ENCODE data around the gene RPIA. TPM values are rescaled to one million over a fixed set of nuclear protein-coding genes. Genes with fewer than 3 reads are reported as not detected.

The RPIA gene
- polyA plus RNA-seq, 3 donors, result 30.0 to 34.0 (median 33.7) TPM

GRCh38 chr2:88711897-88712296 lies 20.4 kb downstream of the RPIA start:
- DNase-seq (ENCODE audit: extremely low read depth in 1 of 11, low read depth in 9 of 11, low spot score in 4 of 11), result no peak

DNA sequence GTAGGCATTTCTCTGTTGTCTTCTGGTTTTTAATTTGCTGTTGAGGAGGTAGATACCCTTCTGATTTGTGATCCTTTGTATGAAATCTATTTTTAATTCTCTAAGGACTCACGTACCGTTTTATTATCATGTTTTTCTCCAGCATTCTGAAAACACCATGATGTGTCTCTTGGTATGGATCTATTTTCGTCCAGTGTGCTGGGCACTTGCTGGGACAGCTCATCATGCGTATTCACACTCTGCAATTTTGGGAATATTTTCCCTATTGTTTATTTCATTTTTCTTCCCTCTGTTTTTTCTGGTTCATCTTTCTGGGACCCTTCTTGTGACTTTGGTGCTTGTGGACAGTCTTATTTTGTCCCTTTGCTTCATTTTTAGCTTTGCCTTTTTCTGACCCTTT lies 21.9 kb downstream of the RPIA start:
- no peak for DNase-seq (ENCODE audit: extremely low read depth in 1 of 11, low read depth in 9 of 11, low spot score in 4 of 11)

GRCh38 chr2:88714667-88715066 lies 23.2 kb downstream of the RPIA start:
- no peak for DNase-seq (ENCODE audit: extremely low read depth in 1 of 11, low read depth in 9 of 11, low spot score in 4 of 11)

- DNase-seq (ENCODE audit: extremely low read depth in 1 of 11, low read depth in 9 of 11, low spot score in 4 of 11), result no peak
Measured at GRCh38 chr2:88720399-88720798, 28.9 kb downstream of the RPIA start.

DNA sequence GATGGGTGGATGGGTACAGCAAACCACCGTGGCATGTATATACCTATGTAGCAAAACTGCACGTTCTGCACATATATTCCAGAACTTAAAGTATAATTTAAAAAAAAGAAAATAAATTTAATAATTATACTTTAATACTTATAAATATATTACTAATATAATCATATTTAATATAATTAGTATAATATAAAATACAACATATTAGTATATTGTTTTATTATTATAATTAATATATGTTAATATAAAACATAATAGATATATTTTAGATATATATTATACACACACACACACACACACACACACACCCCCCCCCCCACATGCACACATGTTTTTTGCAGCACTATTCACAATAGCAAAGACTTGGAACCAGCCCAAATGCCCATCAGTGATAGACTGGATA lies 29.8 kb downstream of the RPIA start:
- DNase-seq (ENCODE audit: extremely low read depth in 1 of 11, low read depth in 9 of 11, low spot score in 4 of 11), result no peak

DNA sequence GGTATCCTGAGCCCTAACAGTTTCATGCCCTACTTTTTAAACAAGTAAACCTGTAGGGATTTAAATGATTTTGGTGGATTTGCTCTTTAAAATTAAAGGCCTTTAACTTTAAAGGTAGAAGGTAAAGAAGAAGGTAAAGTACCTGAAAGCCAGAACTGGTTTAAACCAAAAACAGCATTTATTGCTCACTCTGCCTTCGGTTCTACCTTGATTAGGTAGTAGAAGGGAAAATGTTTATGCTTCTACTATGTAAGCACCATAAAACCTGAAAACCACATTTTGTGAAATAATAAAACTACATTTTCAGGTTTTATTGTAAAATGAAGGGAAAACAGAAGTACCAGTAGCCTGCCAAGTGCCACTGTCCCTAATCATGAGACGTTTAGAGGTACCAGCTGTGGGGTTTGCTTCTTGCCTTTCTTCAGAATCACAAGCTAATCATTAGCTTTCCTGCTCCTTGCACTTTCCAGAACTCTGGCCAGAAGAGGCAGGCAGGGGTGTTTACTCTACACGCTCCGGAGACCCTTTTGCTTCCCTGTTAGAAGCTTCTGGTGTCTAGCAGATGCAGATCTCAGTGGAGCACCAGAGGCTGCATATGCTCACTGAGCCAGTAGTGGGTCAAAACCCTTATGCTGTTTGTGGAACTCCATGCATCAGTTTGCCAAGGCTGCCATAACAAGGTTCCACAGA lies 33.3 kb downstream of the RPIA start:
- peak in 3 of 11 donors; percentile 22 to 33 (median 29) for DNase-seq (ENCODE audit: extremely low read depth in 1 of 11, low read depth in 9 of 11, low spot score in 4 of 11)

- no peak for DNase-seq (ENCODE audit: extremely low read depth in 1 of 11, low read depth in 9 of 11, low spot score in 4 of 11)
Measured at GRCh38 chr2:88729061-88729745, 37.7 kb downstream of the RPIA start.

GRCh38 chr2:88733155-88733902 lies 41.9 kb downstream of the RPIA start:
- no peak for DNase-seq (ENCODE audit: extremely low read depth in 1 of 11, low read depth in 9 of 11, low spot score in 4 of 11)

- DNase-seq (ENCODE audit: extremely low read depth in 1 of 11, low read depth in 9 of 11, low spot score in 4 of 11), result no peak
Measured at GRCh38 chr2:88735133-88735532, 43.7 kb downstream of the RPIA start.

DNA sequence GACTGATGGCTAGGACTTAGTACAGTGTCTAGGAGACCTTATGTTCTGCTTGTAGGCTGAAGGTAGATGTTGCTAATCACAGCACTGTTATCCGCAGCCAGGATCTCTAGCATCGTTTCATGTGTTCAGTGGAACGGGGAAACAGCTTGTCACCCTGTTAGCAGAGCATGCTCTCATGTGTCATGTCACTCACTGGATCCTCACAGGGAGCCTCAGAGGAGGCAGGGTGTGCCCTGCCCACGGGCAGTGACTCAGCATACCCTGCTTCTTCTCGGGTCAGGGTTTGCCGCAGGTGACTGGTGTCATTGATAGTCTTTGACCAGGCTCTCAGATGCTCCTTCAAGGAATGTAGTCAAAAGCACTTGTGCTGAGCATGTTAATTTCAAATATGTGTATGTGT lies 44.4 kb downstream of the RPIA start:
- DNase-seq (ENCODE audit: extremely low read depth in 1 of 11, low read depth in 9 of 11, low spot score in 4 of 11), result no peak

DNA sequence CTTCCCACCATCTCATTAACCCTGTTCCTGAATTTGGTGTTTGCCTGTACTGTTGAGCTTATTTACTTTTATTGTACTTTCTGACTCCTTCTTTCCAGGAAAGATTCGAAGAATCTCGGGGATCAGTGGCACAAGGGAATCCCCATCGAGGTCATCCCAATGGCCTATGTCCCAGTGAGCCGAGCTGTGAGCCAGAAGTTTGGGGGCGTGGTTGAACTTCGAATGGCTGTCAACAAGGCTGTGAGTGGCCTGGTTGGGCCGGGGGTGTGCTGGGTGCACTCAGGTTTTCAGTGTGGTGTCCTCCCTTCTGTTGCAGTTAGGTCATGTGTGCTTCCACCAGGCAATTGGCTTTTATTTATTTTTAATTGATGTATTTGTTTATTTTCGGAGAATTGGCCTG lies 45.0 kb downstream of the RPIA start:
- DNase-seq (ENCODE audit: extremely low read depth in 1 of 11, low read depth in 9 of 11, low spot score in 4 of 11), result no peak

DNA sequence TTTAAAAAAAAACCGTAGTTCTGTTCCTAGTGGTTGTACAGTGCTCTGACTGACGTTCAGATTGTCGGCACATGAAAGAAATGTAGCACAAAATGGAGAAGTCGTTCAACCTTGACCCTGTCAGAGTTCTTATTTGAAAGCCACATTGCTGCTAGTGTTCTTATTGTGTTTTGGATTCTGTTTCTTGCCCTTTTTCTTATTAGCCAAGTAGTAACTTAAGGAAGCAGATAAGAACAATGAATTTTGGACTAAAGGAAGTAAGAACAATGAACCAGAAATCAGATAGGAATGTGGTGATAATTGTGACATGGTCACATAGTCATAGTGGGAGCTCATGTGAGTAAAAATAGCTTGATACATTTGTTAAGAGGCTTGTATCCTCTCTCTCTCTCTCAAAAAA lies 45.9 kb downstream of the RPIA start:
- DNase-seq (ENCODE audit: extremely low read depth in 1 of 11, low read depth in 9 of 11, low spot score in 4 of 11), result peak in 2 of 11 donors; percentile 8 to 11

DNA sequence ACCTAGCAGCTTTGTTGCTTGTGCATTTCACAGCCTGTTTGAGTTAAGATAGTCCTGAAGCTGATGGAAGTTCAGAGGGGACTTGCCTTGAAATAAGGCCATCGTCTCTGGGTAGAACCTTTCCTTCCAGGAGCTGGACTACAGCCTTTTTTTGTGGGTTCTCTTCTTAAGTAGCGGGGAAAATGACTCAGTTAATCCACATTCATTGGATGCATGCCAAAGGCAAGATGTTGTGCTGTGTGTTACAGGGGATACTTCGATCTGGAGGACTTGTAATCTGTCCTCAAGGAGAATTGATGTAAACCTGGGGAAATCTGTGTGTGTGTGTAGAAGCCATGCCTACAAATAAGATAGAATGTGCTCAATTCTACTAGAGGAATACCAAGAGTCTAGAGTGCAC lies 46.8 kb downstream of the RPIA start:
- DNase-seq (ENCODE audit: extremely low read depth in 1 of 11, low read depth in 9 of 11, low spot score in 4 of 11), result no peak

DNA sequence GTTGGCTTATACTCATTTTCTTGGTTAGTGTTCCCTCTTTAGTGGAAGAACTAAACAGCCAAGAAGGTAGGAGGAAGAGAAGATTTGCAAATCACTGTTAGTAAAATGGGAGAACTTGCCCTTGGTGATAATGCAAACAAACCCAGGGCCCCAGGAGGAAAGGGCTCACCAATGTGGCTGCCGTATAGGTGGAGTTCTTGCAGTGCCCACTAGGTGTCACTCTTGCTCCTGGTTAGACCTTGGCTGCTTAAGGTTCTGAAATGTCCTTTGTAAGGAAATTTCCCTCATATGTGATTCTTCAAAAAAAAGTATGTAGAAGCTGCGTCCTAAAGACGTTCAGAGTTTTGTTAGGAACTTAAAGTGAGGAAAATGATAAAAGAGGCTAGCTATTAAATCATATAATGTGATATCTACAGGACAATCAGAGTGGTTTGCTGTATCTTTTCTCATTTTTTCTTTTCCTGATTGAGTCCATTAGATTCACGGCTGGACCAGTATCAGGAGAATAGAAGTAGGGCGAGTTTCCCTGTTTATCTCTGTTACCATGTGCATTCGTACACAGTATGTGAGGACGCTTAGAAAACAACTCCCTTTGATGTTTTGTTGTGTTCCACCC lies 48.6 kb downstream of the RPIA start:
- DNase-seq (ENCODE audit: extremely low read depth in 1 of 11, low read depth in 9 of 11, low spot score in 4 of 11), result peak in 10 of 11 donors; percentile 31 to 63 (median 51)

DNA sequence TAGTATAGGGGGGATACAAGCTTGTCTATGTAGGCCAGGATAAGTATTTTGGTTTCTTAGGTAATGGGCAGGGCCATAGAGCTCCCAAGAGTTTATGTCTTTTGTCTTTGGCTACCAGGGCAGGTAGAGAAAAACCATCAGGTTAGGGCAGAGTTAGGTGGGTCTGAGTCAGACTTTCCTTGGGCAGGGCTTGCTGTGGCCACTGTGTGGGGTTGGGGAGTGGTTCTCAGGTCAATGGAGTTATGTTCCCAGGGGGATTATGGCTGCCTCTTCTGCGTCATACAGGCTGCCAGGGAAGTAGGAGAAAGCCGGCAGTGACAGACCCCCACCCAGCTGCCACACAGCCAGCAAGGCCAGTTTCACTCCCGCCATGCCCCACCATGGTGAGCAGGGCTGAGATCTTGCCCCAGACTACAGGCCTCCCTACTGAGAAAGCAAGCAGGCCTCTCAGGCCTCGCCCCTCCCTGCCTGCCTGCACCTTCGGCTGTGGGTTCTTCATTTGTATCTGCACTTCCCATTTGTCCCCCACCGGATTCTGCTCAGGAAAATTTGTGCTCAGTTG lies 55.5 kb downstream of the RPIA start:
- DNase-seq (ENCODE audit: extremely low read depth in 1 of 11, low read depth in 9 of 11, low spot score in 4 of 11), result no peak

GRCh38 chr2:88747990-88748389 lies 56.5 kb downstream of the RPIA start:
- DNase-seq (ENCODE audit: extremely low read depth in 1 of 11, low read depth in 9 of 11, low spot score in 4 of 11), result no peak

GRCh38 chr2:88751768-88752167 lies 60.3 kb downstream of the RPIA start:
- no peak for DNase-seq (ENCODE audit: extremely low read depth in 1 of 11, low read depth in 9 of 11, low spot score in 4 of 11)

GRCh38 chr2:88753833-88754584 lies 62.5 kb downstream of the RPIA start:
- DNase-seq (ENCODE audit: extremely low read depth in 1 of 11, low read depth in 9 of 11, low spot score in 4 of 11), result no peak
